Activated T-cell treated with anti-CD3 and anti-CD28 coated beads for 4 hours (primary cell): ENCODE data around the gene MADCAM1.
A peak's percentile ranks its signal among the peaks of the same experiment; 100 is the strongest.

Experiments
- DNase-seq: peaks from one replicate; pipeline ENCODE4 v3.0.0-alpha.2; 2020

The MADCAM1 gene

DNA sequence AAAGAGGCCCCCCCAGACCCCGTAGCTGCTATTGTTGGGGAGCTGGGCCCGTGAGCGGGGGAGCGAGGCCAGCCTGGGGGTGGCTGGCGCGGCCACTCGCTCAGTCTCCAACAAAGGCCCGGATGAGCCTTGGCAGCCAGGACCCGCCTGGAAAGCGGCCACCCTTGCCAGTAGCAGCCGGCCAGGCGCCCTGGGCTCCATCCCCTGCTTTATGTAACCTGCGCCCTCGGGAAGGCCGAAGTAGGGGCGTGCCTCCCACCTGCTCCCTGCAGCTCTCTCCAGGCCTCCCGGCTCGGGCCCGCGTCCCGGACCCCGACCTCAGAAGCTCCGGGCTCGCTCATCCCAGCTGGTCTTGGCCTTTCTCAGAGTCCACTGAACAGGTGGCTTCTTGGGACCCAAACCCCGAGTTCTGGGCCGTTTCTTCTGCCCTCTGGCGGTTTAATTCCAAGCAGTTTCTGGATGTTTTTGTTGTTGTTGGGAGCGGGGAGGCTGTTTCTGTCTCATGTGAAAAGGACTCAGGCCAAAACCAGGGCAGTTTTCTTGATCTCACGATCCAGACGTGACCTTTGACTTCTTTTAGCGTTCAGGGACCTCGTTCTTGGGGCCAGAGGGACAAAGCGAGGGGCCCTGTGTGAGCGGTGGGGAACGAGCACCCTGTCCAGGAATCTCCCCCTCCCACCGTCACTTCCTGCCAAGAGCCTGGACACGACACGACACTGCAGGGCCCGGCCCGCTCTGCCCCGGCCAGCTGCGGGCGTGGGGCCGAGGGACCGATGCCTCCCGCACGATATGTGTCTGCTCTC, 36.5 kb downstream of the MADCAM1 start:
- DNase-seq, result peak; percentile 25

GRCh38 chr19:533364-534058, 37.2 kb downstream of the MADCAM1 start:
- no peak for DNase-seq

DNA sequence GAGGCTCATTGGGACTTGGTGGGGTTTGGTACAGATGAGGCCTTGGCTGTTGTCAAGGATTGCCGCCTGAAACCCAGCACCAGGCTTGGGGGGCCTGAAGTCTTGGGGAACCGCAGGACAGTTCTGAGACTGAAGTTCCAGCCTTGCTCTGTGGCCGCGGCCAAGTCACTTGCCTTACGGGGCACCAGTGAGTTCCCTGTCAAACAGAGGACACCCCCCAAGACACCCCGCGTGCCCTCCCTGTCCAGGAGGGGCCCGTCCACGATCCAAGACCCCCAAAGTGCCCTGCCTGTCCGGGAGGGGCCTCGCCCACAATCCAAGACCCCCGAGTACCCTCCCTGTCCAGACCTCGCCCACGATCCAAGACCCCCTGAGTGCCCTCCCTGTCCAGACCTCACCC, 37.8 kb downstream of the MADCAM1 start:
- no peak for DNase-seq

DNA sequence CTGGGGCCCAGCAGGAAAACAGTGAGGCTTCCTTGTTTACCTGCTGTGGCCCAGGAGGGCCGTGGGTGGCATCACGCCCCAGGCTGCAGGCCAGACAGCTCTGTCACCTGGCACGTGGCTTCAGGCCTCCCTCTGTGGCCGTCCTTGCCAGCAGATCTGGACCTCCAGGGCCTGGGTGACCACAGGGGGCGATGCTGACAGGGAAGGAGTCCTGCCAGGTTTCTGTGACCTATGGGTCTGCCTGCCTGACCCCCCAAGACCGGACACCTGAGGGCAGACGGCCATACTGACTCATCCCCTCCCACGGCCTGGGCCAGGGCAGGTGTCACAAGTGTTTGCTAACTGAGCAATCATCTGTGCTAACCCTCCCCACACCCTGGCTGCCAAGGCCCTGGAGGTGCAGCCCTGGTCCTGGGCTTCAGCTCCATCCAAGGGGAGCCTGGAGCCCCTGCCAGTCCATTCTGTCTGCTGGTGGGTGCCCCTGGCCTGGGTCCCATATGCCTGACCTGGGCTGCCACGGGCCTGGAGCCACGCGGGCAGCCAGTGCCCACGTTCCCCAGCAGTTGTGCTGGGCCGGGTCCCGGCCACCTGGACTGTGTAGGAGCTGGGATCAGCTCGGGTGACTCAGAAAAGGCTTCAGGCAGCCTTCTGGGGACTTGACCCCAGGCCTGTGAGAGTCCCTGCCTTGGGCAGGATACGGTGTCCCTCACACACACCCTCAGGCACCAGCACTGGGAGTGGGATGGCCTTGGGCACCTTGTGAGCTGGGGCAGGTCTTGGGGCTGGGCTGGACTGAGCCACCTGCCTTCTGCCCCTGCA, 38.9 kb downstream of the MADCAM1 start:
- DNase-seq, result no peak

DNA sequence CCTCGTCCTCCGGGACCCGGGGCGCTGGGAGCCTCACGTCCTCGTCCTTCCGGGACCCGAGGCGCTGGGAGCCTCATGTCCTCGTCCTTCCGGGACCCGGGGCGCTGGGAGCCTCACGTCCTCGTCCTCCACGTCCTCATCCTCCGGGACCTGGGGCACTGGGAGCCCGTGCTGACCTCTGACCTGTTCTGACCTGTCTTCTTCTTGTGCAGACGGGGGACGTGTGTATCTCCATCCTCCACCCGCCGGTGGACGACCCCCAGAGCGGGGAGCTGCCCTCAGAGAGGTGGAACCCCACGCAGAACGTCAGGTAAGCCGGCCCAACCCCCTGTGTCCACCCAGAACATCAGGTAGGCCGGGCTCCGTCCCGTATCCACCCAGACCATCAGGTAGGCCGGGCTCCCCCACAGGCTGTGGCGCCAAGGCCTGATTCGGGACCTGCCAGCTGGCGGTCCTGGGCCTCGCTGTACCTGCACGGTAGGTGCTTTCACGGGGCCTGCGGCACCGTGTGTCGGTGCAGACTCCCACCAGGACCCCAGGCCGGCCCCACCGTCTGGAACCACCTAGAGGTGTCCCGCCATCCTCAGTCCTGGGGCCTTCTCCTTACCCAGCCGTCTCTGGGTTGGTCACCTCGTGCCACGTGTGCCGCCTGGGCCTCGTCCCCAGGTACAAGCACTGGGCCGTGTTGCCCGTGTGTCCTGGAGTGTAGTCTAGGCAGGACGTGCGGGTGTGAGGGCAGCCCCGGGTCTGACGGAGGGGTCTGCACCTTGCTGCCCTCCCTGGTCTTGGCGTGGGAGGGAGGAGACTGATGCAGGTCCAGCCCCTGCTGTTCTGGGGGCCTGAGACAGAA, 40.0 kb downstream of the MADCAM1 start:
- DNase-seq, result no peak

- DNase-seq, result no peak
These were observed 40.7 kb downstream of the MADCAM1 start for GRCh38 chr19:536881-537404.

- DNase-seq, result no peak
These were observed 42.5 kb downstream of the MADCAM1 start for GRCh38 chr19:538641-539428.

DNA sequence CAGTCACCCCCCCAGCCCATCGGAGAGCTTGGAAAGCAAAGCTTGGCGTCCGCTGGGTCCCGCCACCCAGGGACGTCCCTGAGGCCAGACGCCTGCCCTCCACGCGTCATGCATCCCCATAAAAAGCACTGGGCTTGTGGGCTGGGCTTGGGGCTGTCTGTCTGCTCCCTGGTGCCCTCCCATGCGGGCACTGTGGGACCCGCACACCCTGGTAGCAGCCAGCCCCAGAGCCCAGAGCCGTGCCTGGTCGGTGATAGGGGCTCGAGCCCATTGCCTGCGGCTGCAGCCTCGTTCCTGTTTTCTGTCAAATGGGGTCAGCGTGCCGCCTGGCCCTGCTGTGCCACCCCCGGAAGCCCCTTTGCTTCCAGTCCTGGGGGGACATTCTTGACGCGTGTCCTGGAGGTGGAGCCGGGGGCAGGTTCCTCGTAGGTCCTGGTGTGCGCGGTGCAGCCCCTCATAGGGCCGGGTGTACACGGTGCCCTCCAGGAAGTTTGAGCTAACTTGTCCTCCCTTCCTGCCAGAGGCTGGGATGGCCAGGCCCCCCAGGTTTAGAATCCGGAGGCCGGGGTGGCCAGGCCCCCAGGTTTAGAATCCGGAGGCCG, 43.2 kb downstream of the MADCAM1 start:
- no peak for DNase-seq

DNA sequence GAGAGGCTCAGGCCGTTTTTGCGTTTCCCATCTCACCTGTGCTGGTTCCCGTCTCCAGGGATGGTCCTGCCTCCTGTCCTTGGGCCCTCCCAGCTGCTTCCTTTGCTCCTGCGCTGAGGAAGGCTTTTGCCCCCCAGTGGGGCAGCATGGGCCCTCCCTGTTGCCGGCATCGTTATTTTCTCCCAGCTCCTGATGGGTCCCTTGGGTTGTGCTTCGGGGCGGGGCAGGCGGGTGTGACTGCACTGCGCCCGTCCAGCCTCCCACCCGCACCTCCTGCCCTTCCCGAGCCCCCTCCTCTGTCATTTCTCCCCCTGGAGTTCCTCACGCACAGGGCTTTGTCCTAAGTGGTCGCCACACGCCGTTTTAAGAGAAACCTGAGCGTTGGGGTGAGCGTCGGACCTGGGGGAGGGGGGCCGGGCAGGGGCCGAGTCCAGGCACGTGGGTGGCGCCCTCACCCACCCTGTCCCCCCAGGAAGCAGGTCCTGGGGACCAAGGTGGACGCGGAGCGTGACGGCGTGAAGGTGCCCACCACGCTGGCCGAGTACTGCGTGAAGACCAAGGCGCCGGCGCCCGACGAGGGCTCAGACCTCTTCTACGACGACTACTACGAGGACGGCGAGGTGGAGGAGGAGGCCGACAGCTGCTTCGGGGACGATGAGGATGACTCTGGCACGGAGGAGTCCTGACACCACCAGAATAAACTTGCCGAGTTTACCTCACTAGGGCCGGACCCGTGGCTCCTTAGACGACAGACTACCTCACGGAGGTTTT, 44.8 kb downstream of the MADCAM1 start:
- DNase-seq, result no peak

GRCh38 chr19:541699-542098, 45.4 kb downstream of the MADCAM1 start:
- no peak for DNase-seq

DNA sequence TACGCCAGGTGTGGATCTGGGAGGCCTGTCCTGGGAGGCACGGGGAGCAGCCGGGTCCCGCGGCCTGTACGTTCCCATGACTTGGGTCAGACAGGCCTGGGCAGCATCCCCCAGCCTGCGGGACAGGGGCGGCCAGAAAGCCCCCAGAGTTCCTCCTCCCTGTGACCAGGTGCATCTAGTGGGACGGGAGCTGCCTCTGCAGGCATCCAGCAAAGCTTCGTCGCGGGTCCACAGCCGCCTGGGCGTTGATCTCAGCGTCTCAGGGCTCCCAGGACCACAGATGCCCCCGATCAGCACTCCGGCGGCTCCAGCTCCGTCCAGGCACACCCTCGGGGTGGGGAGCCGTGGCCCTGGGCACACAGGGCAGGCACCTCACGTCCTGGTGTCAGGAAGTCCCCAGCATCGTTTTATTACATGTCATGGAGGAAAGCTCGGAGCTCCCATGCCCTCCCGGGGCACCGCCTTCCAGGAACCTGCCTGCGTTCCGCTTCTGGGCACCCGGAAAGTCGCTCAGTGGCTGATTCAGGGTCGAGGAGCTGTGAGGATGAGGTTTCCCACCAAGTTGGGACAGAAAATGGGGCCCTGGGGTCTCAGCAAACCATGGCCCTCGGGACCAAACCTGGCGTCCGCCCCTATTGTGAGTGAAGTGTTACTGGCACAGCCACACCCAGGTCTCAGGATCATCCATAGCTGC, 46.0 kb downstream of the MADCAM1 start:
- no peak for DNase-seq

- DNase-seq, result peak; percentile 67
These were observed 47.8 kb downstream of the MADCAM1 start, which contains the start of gene GZMM for GRCh38 chr19:543910-544608. GZMM (plus strand) TSS chr19:544053; CDS start chr19:544072, 19 bp downstream.

DNA sequence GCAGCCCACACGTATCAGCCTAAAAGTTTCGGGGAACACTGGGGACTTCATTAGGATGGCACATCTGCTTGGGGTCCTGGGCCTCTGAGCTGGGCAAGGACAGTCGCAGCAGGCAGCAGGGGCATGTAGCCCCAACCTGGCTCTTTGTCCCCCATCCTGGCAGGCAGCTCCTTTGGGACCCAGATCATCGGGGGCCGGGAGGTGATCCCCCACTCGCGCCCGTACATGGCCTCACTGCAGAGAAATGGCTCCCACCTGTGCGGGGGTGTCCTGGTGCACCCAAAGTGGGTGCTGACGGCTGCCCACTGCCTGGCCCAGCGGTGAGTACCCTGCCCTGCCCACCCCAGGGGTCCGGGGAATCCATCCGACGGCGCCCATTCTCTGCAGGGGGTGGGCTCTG, 50.8 kb downstream of the MADCAM1 start:
- DNase-seq, result no peak

DNA sequence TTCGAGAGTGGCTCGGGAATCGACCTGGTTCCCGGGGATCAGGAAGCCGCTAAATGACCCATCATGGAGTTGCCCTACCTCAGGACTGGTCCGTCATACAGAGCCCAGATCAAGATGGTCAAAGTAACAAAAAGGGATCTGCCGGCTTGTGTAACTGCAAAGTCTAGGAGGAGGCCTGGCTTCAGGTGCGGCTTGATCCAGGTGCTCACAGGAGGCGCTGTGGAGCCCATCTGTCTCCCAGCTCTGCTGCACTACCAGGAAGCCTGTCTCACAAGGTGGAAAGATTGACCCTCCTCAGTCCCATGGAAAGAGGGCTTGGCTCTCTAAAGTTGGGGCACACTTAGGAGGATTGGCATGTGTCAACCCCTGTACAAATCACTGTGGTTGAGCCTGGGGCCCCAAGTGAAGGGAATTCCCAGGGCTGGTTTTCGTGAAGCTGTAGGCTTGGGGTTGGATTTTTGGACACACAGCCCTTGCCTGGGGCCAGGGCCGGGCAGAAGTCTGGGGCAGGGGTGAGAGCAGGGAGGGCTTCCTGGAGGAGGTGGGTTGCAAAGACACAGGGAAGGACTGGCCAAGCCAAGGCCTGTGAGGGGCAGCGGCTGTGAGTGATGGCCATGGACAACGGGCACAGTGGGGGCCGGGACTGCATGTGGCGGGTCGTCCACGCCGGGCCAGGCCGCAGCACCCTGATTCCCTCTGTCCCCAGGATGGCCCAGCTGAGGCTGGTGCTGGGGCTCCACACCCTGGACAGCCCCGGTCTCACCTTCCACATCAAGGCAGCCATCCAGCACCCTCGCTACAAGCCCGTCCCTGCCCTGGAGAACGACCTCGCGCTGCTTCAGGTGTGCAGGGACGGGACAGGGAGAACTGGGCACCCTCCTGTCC, 51.8 kb downstream of the MADCAM1 start:
- no peak for DNase-seq

GRCh38 chr19:548886-549830, 52.9 kb downstream of the MADCAM1 start:
- no peak for DNase-seq

- no peak for DNase-seq
These were observed 58.5 kb downstream of the MADCAM1 start for GRCh38 chr19:554817-555216.
